ENCODE measurements around the gene EIF3J. TPM values are rescaled to one million over a fixed set of nuclear protein-coding genes. Genes with fewer than 3 reads are reported as not detected.

The EIF3J gene
- total and polyA plus RNA-seq, 9 donors, result 27.0 to 65.3 (median 49.0) TPM

DNA sequence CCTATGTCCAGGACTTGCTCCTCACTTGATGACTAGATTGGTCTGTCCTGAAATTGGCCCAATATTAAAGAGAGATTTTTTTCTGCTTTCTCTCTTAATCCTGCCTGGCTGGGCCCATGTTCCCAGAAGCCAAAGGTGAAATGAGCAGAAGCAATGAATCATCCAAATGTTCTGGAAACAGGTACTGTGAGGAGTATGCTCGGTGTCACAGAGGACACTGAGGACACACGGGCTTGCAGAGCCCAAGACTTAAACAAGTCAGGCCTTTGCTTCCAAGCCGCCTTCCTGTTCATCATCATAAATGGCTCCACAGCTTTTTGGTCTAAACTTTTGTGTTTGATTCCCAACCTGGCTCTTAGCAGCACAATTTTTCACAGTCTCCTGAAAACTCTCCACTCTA, 31.4 kb downstream of the EIF3J start:
- WGBS, 3 donors, result 75 to 77% (median 77%) methylated on average over 3 of the region's 3 CpGs
- Histone ChIP-seq H3K4me1 (ENCODE audit: insufficient read depth) (no peaks in the 10 kb centered on the region), H3K4me3 (no peak overlapping the region), H3K27me3 (no peaks in the 10 kb centered on the region), H3K9me3 (peaks cover 0 to 10% of the 10 kb centered on the region in 2 donors), H3K27ac (no peak overlapping the region), H3K36me3 (no peaks in the 10 kb centered on the region)
- DNase-seq, result no peak
- no peak for TF ChIP-seq POLR2A (IDR thresholded peaks at IDR 0.05)
- TF ChIP-seq, protein P1, sequence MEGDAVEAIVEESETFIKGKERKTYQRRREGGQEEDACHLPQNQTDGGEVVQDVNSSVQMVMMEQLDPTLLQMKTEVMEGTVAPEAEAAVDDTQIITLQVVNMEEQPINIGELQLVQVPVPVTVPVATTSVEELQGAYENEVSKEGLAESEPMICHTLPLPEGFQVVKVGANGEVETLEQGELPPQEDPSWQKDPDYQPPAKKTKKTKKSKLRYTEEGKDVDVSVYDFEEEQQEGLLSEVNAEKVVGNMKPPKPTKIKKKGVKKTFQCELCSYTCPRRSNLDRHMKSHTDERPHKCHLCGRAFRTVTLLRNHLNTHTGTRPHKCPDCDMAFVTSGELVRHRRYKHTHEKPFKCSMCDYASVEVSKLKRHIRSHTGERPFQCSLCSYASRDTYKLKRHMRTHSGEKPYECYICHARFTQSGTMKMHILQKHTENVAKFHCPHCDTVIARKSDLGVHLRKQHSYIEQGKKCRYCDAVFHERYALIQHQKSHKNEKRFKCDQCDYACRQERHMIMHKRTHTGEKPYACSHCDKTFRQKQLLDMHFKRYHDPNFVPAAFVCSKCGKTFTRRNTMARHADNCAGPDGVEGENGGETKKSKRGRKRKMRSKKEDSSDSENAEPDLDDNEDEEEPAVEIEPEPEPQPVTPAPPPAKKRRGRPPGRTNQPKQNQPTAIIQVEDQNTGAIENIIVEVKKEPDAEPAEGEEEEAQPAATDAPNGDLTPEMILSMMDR (IDR thresholded peaks at IDR 0.05), result no peak
- TF ChIP-seq EP300 (IDR thresholded peaks at IDR 0.05), result no peak
- intact Hi-C loops (cut with DNase I), result no loop called here

DNA sequence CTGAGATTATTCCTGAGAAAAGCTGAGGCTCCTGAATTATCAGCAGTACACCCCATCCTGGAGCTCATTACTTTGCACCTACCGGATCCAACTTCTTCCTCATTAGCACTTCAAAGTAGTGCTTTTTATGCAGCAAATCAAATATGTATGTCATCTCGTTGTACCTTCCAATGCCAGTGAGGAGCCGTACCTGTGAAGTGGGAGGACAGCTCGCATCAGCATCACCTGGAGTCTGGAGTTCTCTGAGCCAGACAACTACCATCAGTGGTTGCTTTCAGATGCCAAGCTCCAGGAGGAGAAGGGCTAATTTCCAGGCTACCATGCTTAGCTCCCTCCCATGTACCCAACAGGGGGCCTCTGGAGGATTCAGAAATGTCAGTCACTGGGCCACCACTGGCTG, 32.4 kb downstream of the EIF3J start:
- intact Hi-C loops (cut with DNase I), result no loop called here
- H3K27ac ChIP-seq, result no peak overlapping the region
- 93 to 97% (median 93%) methylated on average over 4 of the region's 4 CpGs for WGBS, 3 donors
- no peak for TF ChIP-seq EP300 (IDR thresholded peaks at IDR 0.05)
- no peak for TF ChIP-seq POLR2A (IDR thresholded peaks at IDR 0.05)
- no peaks in the 10 kb centered on the region for H3K27me3 ChIP-seq
- no peak overlapping the region for H3K4me3 ChIP-seq
- peaks cover 0 to 10% of the 10 kb centered on the region in 2 donors for H3K9me3 ChIP-seq
- H3K4me1 ChIP-seq (ENCODE audit: insufficient read depth), result no peaks in the 10 kb centered on the region
- H3K36me3 ChIP-seq, result no peaks in the 10 kb centered on the region
- no peak for DNase-seq

DNA sequence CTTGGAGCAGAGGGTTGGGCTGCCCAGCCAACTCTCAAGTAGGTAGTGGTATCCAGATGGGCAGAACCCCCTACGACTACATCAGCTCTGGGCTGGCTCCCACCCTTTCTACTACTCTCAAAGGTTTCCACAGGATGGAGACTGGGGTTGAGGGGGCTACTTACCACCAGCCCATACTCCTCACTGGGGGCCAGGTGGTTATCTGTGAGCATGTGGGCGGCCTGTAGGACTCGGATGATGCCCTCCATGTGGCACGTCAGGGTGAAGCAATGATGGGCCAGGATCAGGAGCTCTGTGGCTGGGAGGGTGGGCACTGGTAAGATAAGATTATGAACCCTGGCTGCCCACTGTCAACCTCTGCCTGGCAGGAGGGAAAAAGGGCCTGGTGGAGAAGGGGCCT, 33.4 kb downstream of the EIF3J start:
- intact Hi-C loops (cut with DNase I), result no loop called here
- Histone ChIP-seq H3K27me3 (no peaks in the 10 kb centered on the region), H3K27ac (no peak overlapping the region), H3K4me1 (ENCODE audit: insufficient read depth) (no peaks in the 10 kb centered on the region), H3K9me3 (peaks cover 0 to 5% of the 10 kb centered on the region in 2 donors), H3K4me3 (no peak overlapping the region), H3K36me3 (no peaks in the 10 kb centered on the region)
- DNase-seq, result no peak
- TF ChIP-seq, protein P1 (IDR thresholded peaks at IDR 0.05), result no peak
- TF ChIP-seq EP300 (IDR thresholded peaks at IDR 0.05) (no peak), POLR2A (IDR thresholded peaks at IDR 0.05) (no peak)
- WGBS, 3 donors, result 90 to 94% (median 91%) methylated on average over 4 of the region's 4 CpGs

DNA sequence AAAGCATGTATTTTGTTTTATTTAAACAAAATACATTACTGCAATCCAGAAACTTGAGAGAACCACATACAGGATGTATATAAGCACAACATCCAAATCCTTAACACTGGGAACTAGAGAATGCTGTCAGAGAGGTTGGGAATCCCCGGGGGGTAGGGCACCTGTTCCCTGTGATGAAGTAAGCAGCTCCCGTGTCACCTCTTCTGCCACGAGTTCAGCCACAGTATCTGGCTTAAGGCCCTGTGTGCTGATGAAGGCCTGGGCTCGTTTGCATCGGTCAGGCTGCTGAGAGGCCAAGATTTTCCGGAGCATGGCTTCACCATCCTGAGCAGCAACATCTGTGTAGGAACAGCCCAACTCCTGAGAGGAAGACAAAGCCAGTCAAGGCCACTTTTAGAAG, 36.4 kb downstream of the EIF3J start:
- TF ChIP-seq, protein P1 (IDR thresholded peaks at IDR 0.05), result no peak
- no peak for TF ChIP-seq EP300 (IDR thresholded peaks at IDR 0.05)
- intact Hi-C loops (cut with DNase I), result no loop called here
- WGBS, 3 donors, result 75 to 85% (median 78%) methylated on average over 6 of the region's 6 CpGs
- Histone ChIP-seq H3K4me1 (ENCODE audit: insufficient read depth) (no peaks in the 10 kb centered on the region), H3K4me3 (no peak overlapping the region), H3K27ac (no peak overlapping the region), H3K36me3 (no peaks in the 10 kb centered on the region), H3K27me3 (no peaks in the 10 kb centered on the region), H3K9me3 (no peaks in the 10 kb centered on the region)
- no peak for DNase-seq

DNA sequence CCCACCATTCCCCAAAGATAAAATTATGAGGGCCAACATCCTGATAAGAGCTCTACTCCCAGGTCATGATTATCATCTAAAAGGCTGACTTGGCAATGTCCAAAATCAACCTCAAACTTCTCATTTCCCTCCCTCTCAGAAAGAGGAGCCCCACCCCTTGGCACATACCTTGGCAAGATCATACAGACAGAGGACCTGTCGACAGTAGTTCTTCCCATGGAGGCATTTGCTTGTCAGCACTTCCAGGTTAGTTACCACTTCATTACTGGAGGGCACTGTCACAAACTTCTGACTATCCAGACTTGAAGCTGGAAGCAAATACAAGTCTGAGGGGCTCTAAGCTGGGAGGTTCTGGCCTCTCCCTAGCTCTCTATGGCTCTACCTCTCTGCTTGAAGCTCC, 37.8 kb downstream of the EIF3J start:
- WGBS, 3 donors, result 73 to 89% (median 81%) methylated on average over 1 of the region's 1 CpG
- TF ChIP-seq POLR2A (IDR thresholded peaks at IDR 0.05) (no peak), EP300 (IDR thresholded peaks at IDR 0.05) (no peak)
- TF ChIP-seq, protein P1 (IDR thresholded peaks at IDR 0.05), result no peak
- H3K4me1 ChIP-seq (ENCODE audit: insufficient read depth), result no peaks in the 10 kb centered on the region
- no peaks in the 10 kb centered on the region for H3K27me3 ChIP-seq
- H3K36me3 ChIP-seq, result no peaks in the 10 kb centered on the region
- H3K9me3 ChIP-seq, result no peaks in the 10 kb centered on the region
- no peak for DNase-seq
- no peak overlapping the region for H3K27ac ChIP-seq
- no peak overlapping the region for H3K4me3 ChIP-seq
- intact Hi-C loops (cut with DNase I), result no loop called here
